Measurements from ENCODE around the gene TP53BP1.
"Not testable (repeated sequence)": the region's sequence is repeated elsewhere in the genome, so short reads cannot be mapped to it uniquely, and the experiment has no call there.

The TP53BP1 gene

GRCh38 chr15:43492673-43493601, at the start of gene TP53BP1:
Gene TP53BP1, minus strand, starts transcription at chr15:43493156. Its CDS starts 113 bp downstream, at chr15:43493043.
- Mint-ChIP-seq H3K4me1 (peaks cover 36% of the 10 kb centered on the region), H3K4me3 (peak within 1 kb of the TSS; percentile 91), H3K9me3 (no peaks in the 10 kb centered on the region), H3K27me3 (no peaks in the 10 kb centered on the region), H3K36me3 (ENCODE audit: insufficient read depth) (peaks cover 17% of the 10 kb centered on the region), H3K27ac (ENCODE audit: low read depth) (peak within 1 kb of the TSS; percentile 96)
- DNase-seq (ENCODE audit: low spot score in 2 of 2), result peak; percentile 84 to 92
- peak; percentile 99 for ATAC-seq (replicated peaks; ENCODE audit: extremely low read depth, poor library complexity, severe bottlenecking)

- H3K27ac Mint-ChIP-seq (ENCODE audit: low read depth), result no peak overlapping the region
Observed at GRCh38 chr15:43541785-43542184, 48.8 kb upstream of the TP53BP1 start.

GRCh38 chr15:43538091-43538490, 45.1 kb upstream of the TP53BP1 start:
- ATAC-seq (replicated peaks; ENCODE audit: extremely low read depth, poor library complexity, severe bottlenecking) (no peak), DNase-seq (ENCODE audit: low spot score in 2 of 2) (no peak)
- H3K4me1 Mint-ChIP-seq, result no peaks in the 10 kb centered on the region
- peaks cover 5% of the 10 kb centered on the region for H3K36me3 Mint-ChIP-seq (ENCODE audit: insufficient read depth)
- no peak overlapping the region for H3K4me3 Mint-ChIP-seq
- H3K27me3 Mint-ChIP-seq, result no peaks in the 10 kb centered on the region
- no peak overlapping the region for H3K27ac Mint-ChIP-seq (ENCODE audit: low read depth)
- no peaks in the 10 kb centered on the region for H3K9me3 Mint-ChIP-seq

More at GRCh38 chr15:43541785-43542184, 48.8 kb upstream of the TP53BP1 start:
- Mint-ChIP-seq H3K27me3 (no peaks in the 10 kb centered on the region), H3K4me3 (no peak overlapping the region), H3K9me3 (no peaks in the 10 kb centered on the region), H3K36me3 (ENCODE audit: insufficient read depth) (no peaks in the 10 kb centered on the region), H3K4me1 (no peaks in the 10 kb centered on the region)
- no peak for ATAC-seq (replicated peaks; ENCODE audit: extremely low read depth, poor library complexity, severe bottlenecking)
- DNase-seq (ENCODE audit: low spot score in 2 of 2), result no peak

- no peaks in the 10 kb centered on the region for H3K9me3 Mint-ChIP-seq
- peaks cover 7% of the 10 kb centered on the region for H3K36me3 Mint-ChIP-seq (ENCODE audit: insufficient read depth)
- H3K27ac Mint-ChIP-seq (ENCODE audit: low read depth), result no peak overlapping the region
- H3K27me3 Mint-ChIP-seq, result no peaks in the 10 kb centered on the region
- H3K4me1 Mint-ChIP-seq, result no peaks in the 10 kb centered on the region
- DNase-seq (ENCODE audit: low spot score in 2 of 2) (no peak), ATAC-seq (replicated peaks; ENCODE audit: extremely low read depth, poor library complexity, severe bottlenecking) (no peak)
- H3K4me3 Mint-ChIP-seq, result no peak overlapping the region
Observed at GRCh38 chr15:43534897-43535296, 41.9 kb upstream of the TP53BP1 start.

GRCh38 chr15:43532826-43533225, 39.9 kb upstream of the TP53BP1 start:
- ATAC-seq (replicated peaks; ENCODE audit: extremely low read depth, poor library complexity, severe bottlenecking); H3K27me3 Mint-ChIP-seq: not testable (repeated sequence)

GRCh38 chr15:43531018-43531670, 38.2 kb upstream of the TP53BP1 start:
- ATAC-seq (replicated peaks; ENCODE audit: extremely low read depth, poor library complexity, severe bottlenecking), result no peak
- Mint-ChIP-seq H3K36me3 (ENCODE audit: insufficient read depth) (peaks cover 7% of the 10 kb centered on the region), H3K4me3 (no peak overlapping the region), H3K4me1 (no peaks in the 10 kb centered on the region), H3K27me3 (no peaks in the 10 kb centered on the region), H3K9me3 (no peaks in the 10 kb centered on the region), H3K27ac (ENCODE audit: low read depth) (no peak overlapping the region)
- DNase-seq (ENCODE audit: low spot score in 2 of 2), result no peak

More at GRCh38 chr15:43532826-43533225, 39.9 kb upstream of the TP53BP1 start:
- not testable (repeated sequence) for H3K27ac Mint-ChIP-seq (ENCODE audit: low read depth); H3K9me3 Mint-ChIP-seq; H3K4me3 Mint-ChIP-seq; DNase-seq (ENCODE audit: low spot score in 2 of 2); H3K36me3 Mint-ChIP-seq (ENCODE audit: insufficient read depth); H3K4me1 Mint-ChIP-seq

- Mint-ChIP-seq H3K4me3 (no peak overlapping the region), H3K27ac (ENCODE audit: low read depth) (no peak overlapping the region), H3K9me3 (no peaks in the 10 kb centered on the region), H3K27me3 (no peaks in the 10 kb centered on the region), H3K36me3 (ENCODE audit: insufficient read depth) (peaks cover 7% of the 10 kb centered on the region), H3K4me1 (peaks cover 7% of the 10 kb centered on the region)
- DNase-seq (ENCODE audit: low spot score in 2 of 2), result no peak
- no peak for ATAC-seq (replicated peaks; ENCODE audit: extremely low read depth, poor library complexity, severe bottlenecking)
Observed at GRCh38 chr15:43529587-43530345, 36.8 kb upstream of the TP53BP1 start.

- Mint-ChIP-seq H3K27me3 (no peaks in the 10 kb centered on the region), H3K9me3 (no peaks in the 10 kb centered on the region), H3K4me1 (peaks cover 7% of the 10 kb centered on the region), H3K36me3 (ENCODE audit: insufficient read depth) (peaks cover 2% of the 10 kb centered on the region), H3K4me3 (no peak overlapping the region), H3K27ac (ENCODE audit: low read depth) (no peak overlapping the region)
- DNase-seq (ENCODE audit: low spot score in 2 of 2), result no peak
- no peak for ATAC-seq (replicated peaks; ENCODE audit: extremely low read depth, poor library complexity, severe bottlenecking)
Observed at GRCh38 chr15:43529141-43529540, 36.2 kb upstream of the TP53BP1 start.

GRCh38 chr15:43528542-43529007, 35.6 kb upstream of the TP53BP1 start:
- Mint-ChIP-seq H3K9me3 (no peaks in the 10 kb centered on the region), H3K27ac (ENCODE audit: low read depth) (no peak overlapping the region), H3K4me3 (no peak overlapping the region), H3K27me3 (no peaks in the 10 kb centered on the region), H3K36me3 (ENCODE audit: insufficient read depth) (peaks cover 2% of the 10 kb centered on the region), H3K4me1 (peaks cover 7% of the 10 kb centered on the region)
- DNase-seq (ENCODE audit: low spot score in 2 of 2) (no peak), ATAC-seq (replicated peaks; ENCODE audit: extremely low read depth, poor library complexity, severe bottlenecking) (no peak)

GRCh38 chr15:43527802-43528541, 35.0 kb upstream of the TP53BP1 start:
- ATAC-seq (replicated peaks; ENCODE audit: extremely low read depth, poor library complexity, severe bottlenecking) (no peak), DNase-seq (ENCODE audit: low spot score in 2 of 2) (no peak)
- Mint-ChIP-seq H3K9me3 (no peaks in the 10 kb centered on the region), H3K4me1 (peaks cover 7% of the 10 kb centered on the region), H3K36me3 (ENCODE audit: insufficient read depth) (peaks cover 2% of the 10 kb centered on the region), H3K27ac (ENCODE audit: low read depth) (no peak overlapping the region), H3K4me3 (no peak overlapping the region), H3K27me3 (no peaks in the 10 kb centered on the region)

GRCh38 chr15:43527016-43527801, 34.3 kb upstream of the TP53BP1 start:
- H3K27ac Mint-ChIP-seq (ENCODE audit: low read depth), result no peak overlapping the region
- peaks cover 7% of the 10 kb centered on the region for H3K4me1 Mint-ChIP-seq
- no peak overlapping the region for H3K4me3 Mint-ChIP-seq

More at GRCh38 chr15:43527016-43527801, 34.3 kb upstream of the TP53BP1 start:
- DNase-seq (ENCODE audit: low spot score in 2 of 2) (no peak), ATAC-seq (replicated peaks; ENCODE audit: extremely low read depth, poor library complexity, severe bottlenecking) (no peak)
- Mint-ChIP-seq H3K27me3 (no peaks in the 10 kb centered on the region), H3K9me3 (no peaks in the 10 kb centered on the region), H3K36me3 (ENCODE audit: insufficient read depth) (no peaks in the 10 kb centered on the region)
